ENCODE data around the gene EVC2. TPM values are rescaled to one million over a fixed set of nuclear protein-coding genes. Genes with fewer than 3 reads are reported as not detected.

EVC2 gene
- polyA plus RNA-seq, 3 donors: 0.04 to 0.12 (median 0.08) TPM

- H3K27me3 Mint-ChIP-seq (ENCODE audit: low read depth in 3 of 3): peaks cover 0 to 1% (median 1%) of the 10 kb centered on the region in 3 donors
- Histone ChIP-seq H3K79me2 (ENCODE audit: insufficient read depth, low read length) (no peaks in the 10 kb centered on the region), H3K27ac (ENCODE audit: low read depth in 1 of 2, low read length in 2 of 2) (no peak overlapping the region), H3K36me3 (replicated peaks in 1 of 2; ENCODE audit: control insufficient read depth in 1 of 2, insufficient read depth in 2 of 2, low read length in 2 of 2) (no peaks in the 10 kb centered on the region), H2AFZ (ENCODE audit: insufficient read depth, low read depth, low read length, poor library complexity, severe bottlenecking) (no peak overlapping the region), H3K4me1 (ENCODE audit: control insufficient read depth in 1 of 2, insufficient read depth in 2 of 2, low read length in 2 of 2) (no peaks in the 10 kb centered on the region), H3K27me3 (ENCODE audit: control insufficient read depth in 2 of 2, insufficient read depth in 2 of 2, low read length in 2 of 2) (no peaks in the 10 kb centered on the region), H3K9ac (ENCODE audit: insufficient read depth, low read length, poor library complexity, severe bottlenecking) (no peak overlapping the region), H3K4me2 (replicated peaks; ENCODE audit: extremely low read depth, low read length, poor library complexity, severe bottlenecking) (no peak overlapping the region), H4K20me1 (ENCODE audit: insufficient read depth, low read length) (no peaks in the 10 kb centered on the region), H3K9me3 (replicated peaks in 1 of 2; ENCODE audit: control insufficient read depth in 1 of 2, insufficient read depth in 1 of 2, low read length in 2 of 2) (peaks cover 6 to 10% of the 10 kb centered on the region in 2 donors), H3K4me3 (replicated peaks in 1 of 3; ENCODE audit: low read depth in 2 of 3, low read length in 3 of 3) (no peak overlapping the region)
- DNase-seq: no peak
- H3K9me3 Mint-ChIP-seq: peaks cover 1 to 9% (median 3%) of the 10 kb centered on the region in 7 donors
- WGBS (ENCODE audit: insufficient coverage): no CpG with 5 or more reads among the region's 1 CpG
- H3K36me3 Mint-ChIP-seq: no peaks in the 10 kb centered on the region
- no peak overlapping the region for H3K4me3 Mint-ChIP-seq
- H3K27ac Mint-ChIP-seq: no peak overlapping the region
- no peaks in the 10 kb centered on the region for H3K4me1 Mint-ChIP-seq
- TF ChIP-seq CTCF (IDR thresholded peaks at IDR 0.05): no peak
- intact Hi-C loops (cut with micrococcal nuclease): no loop called here
Measured at GRCh38 chr4:5666741-5667140, 41.6 kb downstream of the EVC2 start.

GRCh38 chr4:5664778-5665177 is 43.6 kb downstream of the EVC2 start:
- intact Hi-C loops (cut with micrococcal nuclease): no loop called here
- Histone ChIP-seq H3K4me1 (ENCODE audit: control insufficient read depth in 1 of 2, insufficient read depth in 2 of 2, low read length in 2 of 2) (no peaks in the 10 kb centered on the region), H3K36me3 (replicated peaks in 1 of 2; ENCODE audit: control insufficient read depth in 1 of 2, insufficient read depth in 2 of 2, low read length in 2 of 2) (no peaks in the 10 kb centered on the region), H3K9ac (ENCODE audit: insufficient read depth, low read length, poor library complexity, severe bottlenecking) (no peak overlapping the region), H2AFZ (ENCODE audit: insufficient read depth, low read depth, low read length, poor library complexity, severe bottlenecking) (no peak overlapping the region), H3K79me2 (ENCODE audit: insufficient read depth, low read length) (no peaks in the 10 kb centered on the region), H3K27me3 (ENCODE audit: control insufficient read depth in 2 of 2, insufficient read depth in 2 of 2, low read length in 2 of 2) (no peaks in the 10 kb centered on the region), H4K20me1 (ENCODE audit: insufficient read depth, low read length) (no peaks in the 10 kb centered on the region), H3K4me3 (replicated peaks in 1 of 3; ENCODE audit: low read depth in 2 of 3, low read length in 3 of 3) (no peak overlapping the region), H3K4me2 (replicated peaks; ENCODE audit: extremely low read depth, low read length, poor library complexity, severe bottlenecking) (no peak overlapping the region), H3K27ac (ENCODE audit: low read depth in 1 of 2, low read length in 2 of 2) (no peak overlapping the region), H3K9me3 (replicated peaks in 1 of 2; ENCODE audit: control insufficient read depth in 1 of 2, insufficient read depth in 1 of 2, low read length in 2 of 2) (peaks cover 6 to 10% of the 10 kb centered on the region in 2 donors)
- WGBS (ENCODE audit: insufficient coverage): 97% methylated on average over 9 of the region's 12 CpGs
- Mint-ChIP-seq H3K27me3 (ENCODE audit: low read depth in 3 of 3) (peaks cover 0 to 1% (median 0%) of the 10 kb centered on the region in 3 donors), H3K27ac (no peak overlapping the region), H3K4me3 (no peak overlapping the region), H3K9me3 (peaks cover 1 to 9% (median 4%) of the 10 kb centered on the region in 7 donors), H3K36me3 (no peaks in the 10 kb centered on the region), H3K4me1 (no peaks in the 10 kb centered on the region)
- DNase-seq: no peak
- no peak for TF ChIP-seq CTCF (IDR thresholded peaks at IDR 0.05)
